Erythroblast (primary cell): ENCODE results near the gene NADK.

Experiments
- GATA1 ChIP-seq: IDR thresholded peaks from 2 replicates; pipeline ENCODE4 v1.6.1; 2011; ENCODE audit warnings: low read depth, mild to moderate bottlenecking, control low read depth, low read length, moderate library complexity
- POLR2A ChIP-seq: IDR thresholded peaks from 2 replicates; pipeline ENCODE4 v1.6.1; 2011; ENCODE audit warnings: mild to moderate bottlenecking, low read length

DNA sequence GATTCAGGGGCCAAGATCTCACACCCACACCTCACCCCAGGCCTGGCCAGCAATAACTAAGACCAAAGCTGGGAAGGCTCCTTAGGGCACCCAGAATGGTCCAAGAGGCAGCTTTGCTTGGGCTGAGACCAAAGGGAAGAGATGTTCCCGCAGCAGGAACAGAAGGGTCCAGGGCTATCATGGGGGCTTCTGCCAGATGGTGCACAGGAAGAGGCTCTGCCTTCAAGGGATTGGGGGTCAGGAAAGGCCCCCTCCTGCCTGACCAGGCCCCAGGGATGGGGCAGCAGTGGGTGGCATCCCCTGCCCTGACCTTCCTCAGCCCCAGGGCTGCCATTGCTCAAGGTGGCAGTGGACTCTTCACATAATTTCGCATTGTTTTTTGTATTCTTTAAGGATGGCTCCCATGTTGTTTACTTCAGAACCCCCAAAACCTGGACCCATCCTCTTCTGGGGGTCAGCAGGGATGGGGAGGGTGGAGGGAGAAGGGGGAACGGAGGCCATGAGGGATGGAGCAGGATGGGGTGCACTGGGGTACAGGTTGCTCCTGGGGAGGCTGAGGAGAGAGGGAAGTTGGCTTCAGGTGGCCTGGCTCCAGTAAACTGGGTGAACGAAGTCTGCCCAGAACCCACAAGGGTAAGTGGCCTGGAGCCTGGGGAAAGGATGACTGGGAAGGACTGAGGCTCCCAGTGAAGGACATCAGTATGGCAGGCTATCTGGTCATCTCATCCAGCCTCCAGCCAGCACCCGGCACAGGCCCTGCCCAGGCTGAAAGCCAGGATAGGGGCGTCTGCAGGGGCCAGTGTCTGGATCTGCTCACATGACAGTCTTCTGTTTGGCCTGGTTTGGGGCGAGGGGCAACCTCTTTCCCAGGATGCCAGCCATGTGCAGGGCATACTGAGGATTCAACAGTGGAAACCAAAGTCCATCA, 2.6 kb upstream of the NADK start:
- TF ChIP-seq POLR2A = no peak
- no peak for TF ChIP-seq GATA1
